Right atrium auricular region (tissue), 2 donors: ENCODE results near the gene SLC16A12. TPM values are rescaled to one million over a fixed set of nuclear protein-coding genes. Genes with fewer than 3 reads are reported as not detected.
A peak's percentile ranks its signal among the peaks of the same experiment; 100 is the strongest.

Source experiments
- DNase-seq: peaks from one replicate; pipeline ENCODE4 v3.0.0-alpha.2; 2019; ENCODE audit warnings: low spot score
- H3K27ac ChIP-seq, 2 donors: fragments of 200-600 bp; sonication (generic); 1 replicate in 1 of 2; 2 replicates in 1 of 2; pipeline ENCODE4 v1.5.1; 2016 to 2019
- H3K27me3 ChIP-seq, 2 donors: fragments of 200-600 bp; sonication (generic); one replicate each; pipeline versions ENCODE4 v1.5.1 to v1.6.0; 2017 to 2019
- H3K36me3 ChIP-seq: fragments of 200-600 bp; sonication (generic); one replicate; pipeline ENCODE4 v1.5.1; 2016
- H3K4me1 ChIP-seq, 2 donors: fragments of 200-600 bp; sonication (generic); one replicate each; pipeline versions ENCODE4 v1.5.1 to v1.6.0; 2017 to 2019
- H3K4me3 ChIP-seq, 2 donors: fragments of 200-600 bp; sonication (generic); 1 replicate in 1 of 2; 2 replicates in 1 of 2; pipeline ENCODE4 v1.5.1; 2017 to 2019; ENCODE audit warnings: mild to moderate bottlenecking in 1 of 2, moderate library complexity in 1 of 2
- H3K9me3 ChIP-seq, 2 donors: fragments of 200-600 bp; sonication (generic); one replicate each; pipeline ENCODE4 v1.5.1; 2019
- CTCF ChIP-seq, 2 donors: fragments of 200-600 bp; sonication (generic); IDR thresholded peaks; one replicate each; pipeline ENCODE4 v1.5.1; 2019; ENCODE audit warnings: antibody characterized with exemption in 2 of 2
- total RNA-seq, 2 donors: library from RNA; depleted of rRNA; stranded (reverse); fragments of >200 nt; gene quantifications; one replicate each; pipeline ENCODE4 v1.1.0, GENCODE V29; 2016

SLC16A12 gene
- total RNA-seq, 2 donors from 2014 or later, result 6.0 to 10.0 TPM

- Histone ChIP-seq H3K36me3 (peaks cover 5% of the 10 kb centered on the region), H3K27ac (no peak overlapping the region), H3K4me1 (peaks cover 0 to 7% of the 10 kb centered on the region in 2 donors), H3K9me3 (no peaks in the 10 kb centered on the region), H3K4me3 (no peak overlapping the region), H3K27me3 (no peaks in the 10 kb centered on the region)
- no peak for DNase-seq
- TF ChIP-seq CTCF (IDR thresholded peaks at IDR 0.05), result no peak
These were observed 95.0 kb downstream of the SLC16A12 start for GRCh38 chr10:89440226-89441009.

GRCh38 chr10:89438525-89438924 is 96.9 kb downstream of the SLC16A12 start:
- Histone ChIP-seq H3K27me3 (no peaks in the 10 kb centered on the region), H3K4me1 (peaks cover 0 to 7% of the 10 kb centered on the region in 2 donors), H3K4me3 (no peak overlapping the region), H3K36me3 (peaks cover 5% of the 10 kb centered on the region), H3K9me3 (no peaks in the 10 kb centered on the region), H3K27ac (no peak overlapping the region)
- no peak for DNase-seq
- no peak for TF ChIP-seq CTCF (IDR thresholded peaks at IDR 0.05)

DNA sequence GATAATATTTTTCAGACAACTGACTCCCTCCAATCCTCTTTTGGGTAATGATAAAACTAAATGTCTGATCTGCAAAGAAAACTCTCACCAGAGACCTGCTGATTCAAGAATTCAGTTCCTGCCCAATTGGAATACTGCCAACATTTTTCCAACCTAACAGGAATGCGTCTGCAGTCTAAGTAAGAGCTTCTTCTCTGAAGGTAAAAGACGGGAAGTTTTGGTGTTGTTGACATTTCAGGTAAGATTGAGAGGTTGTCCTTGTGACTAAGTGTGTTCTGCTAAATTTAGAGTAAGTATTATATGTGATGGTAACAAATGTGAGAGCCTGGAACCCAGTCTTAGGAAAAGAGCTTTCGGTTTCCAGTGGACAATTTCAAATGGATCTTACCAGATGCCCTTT is 103.4 kb downstream of the SLC16A12 start:
- Histone ChIP-seq H3K27ac (peak overlapping the region; percentile 15 to 26), H3K4me3 (no peak overlapping the region), H3K36me3 (no peaks in the 10 kb centered on the region), H3K4me1 (peaks cover 0 to 21% of the 10 kb centered on the region in 2 donors), H3K9me3 (no peaks in the 10 kb centered on the region), H3K27me3 (no peaks in the 10 kb centered on the region)
- no peak for TF ChIP-seq CTCF (IDR thresholded peaks at IDR 0.05)
- DNase-seq, result no peak

- H3K9me3 ChIP-seq, result no peaks in the 10 kb centered on the region
- DNase-seq, result no peak
- no peak for TF ChIP-seq CTCF (IDR thresholded peaks at IDR 0.05)
- peaks cover 0 to 21% of the 10 kb centered on the region in 2 donors for H3K4me1 ChIP-seq
- no peaks in the 10 kb centered on the region for H3K27me3 ChIP-seq
- no peak overlapping the region for H3K4me3 ChIP-seq
- peak overlapping the region; percentile 7 to 77 for H3K27ac ChIP-seq
- H3K36me3 ChIP-seq, result no peaks in the 10 kb centered on the region
These were observed 106.5 kb downstream of the SLC16A12 start for GRCh38 chr10:89428877-89429276.

DNA sequence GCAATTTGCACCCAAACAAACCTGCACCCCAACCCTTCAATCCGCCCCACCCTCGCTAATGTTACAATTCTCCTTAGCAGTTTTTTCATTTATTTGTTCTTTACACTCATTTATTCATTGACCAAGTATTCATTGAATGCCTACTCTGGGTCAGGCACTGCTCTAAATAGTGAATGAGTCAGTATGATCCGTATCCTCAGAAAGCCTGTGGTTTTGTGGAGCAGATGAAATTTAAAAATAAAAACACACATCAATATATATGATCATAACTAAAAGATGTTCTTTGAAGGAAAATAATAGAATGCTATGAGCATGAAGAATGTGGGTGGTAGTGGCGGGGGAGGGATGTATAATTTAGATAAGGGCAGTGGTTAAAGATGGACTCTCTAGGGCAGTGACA is 107.8 kb downstream of the SLC16A12 start:
- no peaks in the 10 kb centered on the region for H3K9me3 ChIP-seq
- H3K27ac ChIP-seq, result peak overlapping the region in 1 of 2 donors; percentile 77
- H3K4me1 ChIP-seq, result peaks cover 0 to 17% of the 10 kb centered on the region in 2 donors
- no peak overlapping the region for H3K4me3 ChIP-seq
- no peak for DNase-seq
- no peaks in the 10 kb centered on the region for H3K36me3 ChIP-seq
- no peaks in the 10 kb centered on the region for H3K27me3 ChIP-seq
- TF ChIP-seq CTCF (IDR thresholded peaks at IDR 0.05), result no peak
